Lung microvascular endothelial cell (primary cell): ENCODE data around the gene COL9A2. TPM values are rescaled to one million over a fixed set of nuclear protein-coding genes. Genes with fewer than 3 reads are reported as not detected.
"Not testable (repeated sequence)": the region's sequence is repeated elsewhere in the genome, so short reads cannot be mapped to it uniquely, and the experiment has no call there.

Experiments used
- DNase-seq, 2 donors: peaks; one replicate each; pipeline versions ENCODE4 v3.0.0 to v3.0.0-alpha.2; 2010; ENCODE audit warnings: low read depth in 2 of 2
- total RNA-seq: library from RNA; depleted of rRNA; stranded (reverse); fragments of >200 nt; gene quantifications from 2 replicates; pipeline ENCODE4 v1.2.1, GENCODE V29; 2014

COL9A2 gene
- total RNA-seq = 0.22 and 0.79 TPM in 2 replicates

DNA sequence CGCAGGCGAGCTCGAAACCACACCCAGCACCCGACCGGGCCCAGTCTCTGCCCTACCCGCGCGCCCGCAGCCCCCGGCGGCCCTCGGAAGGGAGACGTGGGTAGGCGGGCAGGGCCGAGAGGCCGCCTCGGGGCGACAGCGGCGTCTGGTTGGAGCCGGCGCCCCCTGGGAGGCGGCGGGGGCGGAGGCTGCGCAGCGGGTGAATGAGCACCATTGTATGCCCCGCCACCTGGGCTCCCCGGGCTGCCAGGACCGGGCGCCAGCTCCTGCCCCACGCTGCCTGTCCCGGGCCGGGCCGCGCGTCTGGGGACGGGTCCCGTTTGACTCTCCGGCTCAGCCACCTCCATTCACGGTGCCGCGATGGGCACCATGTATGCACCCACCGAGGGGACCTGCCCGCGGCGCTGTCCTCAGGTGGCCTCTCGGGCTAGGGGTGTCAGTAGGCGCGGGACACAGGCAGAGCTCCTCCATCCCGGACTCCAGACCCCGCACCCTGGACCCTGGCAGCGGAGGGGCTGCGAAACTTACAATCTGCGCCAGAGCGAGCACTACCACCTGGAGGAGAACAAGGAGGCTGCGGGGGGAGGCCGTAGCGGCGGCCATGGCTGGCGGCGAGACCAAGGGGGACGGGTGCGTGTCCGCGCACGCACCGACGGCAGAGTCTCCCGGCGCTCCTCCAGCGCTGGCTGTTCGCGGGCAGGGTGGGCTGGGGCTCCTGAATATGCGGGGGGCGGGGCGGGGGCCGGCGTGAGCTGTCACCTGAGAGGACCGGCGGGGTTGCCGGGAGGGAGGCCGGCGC, at the start of gene COL9A2:
Gene COL9A2 (minus strand): TSS at position 692 of the 799 bp plus-strand sequence. CDS start 89 bp downstream, at position 603.
- no peak for DNase-seq

DNA sequence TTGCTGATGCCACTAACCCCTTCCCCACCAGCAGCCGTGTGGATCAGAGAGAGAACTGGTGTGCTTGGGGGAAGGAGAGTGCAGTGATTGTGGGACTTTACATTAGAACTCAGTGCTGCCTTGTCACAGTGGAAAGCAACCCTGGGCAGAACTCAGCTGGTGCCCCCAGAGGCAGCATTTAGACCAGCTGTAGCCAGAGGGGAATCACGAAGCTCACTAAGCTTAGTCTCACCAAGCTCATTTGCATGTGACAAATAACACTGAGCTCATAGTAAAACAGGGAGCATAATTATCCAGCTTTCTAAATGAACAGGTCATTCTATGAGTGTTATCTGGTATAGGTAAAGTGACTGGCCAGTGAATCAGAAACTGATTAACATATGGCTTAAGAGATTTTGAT, 46.6 kb upstream of the COL9A2 start:
- DNase-seq = peak in 1 of 2 donors; percentile 21

DNA sequence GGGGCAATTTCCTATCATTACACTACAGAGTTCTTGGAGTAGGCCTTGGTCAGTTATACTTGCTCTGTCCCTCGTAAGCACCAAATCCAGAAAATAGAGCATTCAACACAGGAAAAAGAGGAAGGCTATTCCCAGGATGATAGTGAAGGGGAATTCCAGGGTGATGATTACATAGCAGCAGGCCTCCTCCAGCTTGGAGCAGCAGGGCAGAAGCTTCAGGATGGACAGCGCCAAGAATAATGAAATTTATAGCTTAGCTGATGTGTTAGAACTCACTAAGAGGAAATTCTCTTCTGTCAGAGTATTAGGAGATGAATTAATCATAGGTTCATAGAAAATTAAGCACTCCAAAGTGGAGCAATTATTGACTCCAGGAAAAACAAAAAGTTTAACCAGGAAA, 45.6 kb upstream of the COL9A2 start:
- peak; percentile 70 to 75 for DNase-seq

DNA sequence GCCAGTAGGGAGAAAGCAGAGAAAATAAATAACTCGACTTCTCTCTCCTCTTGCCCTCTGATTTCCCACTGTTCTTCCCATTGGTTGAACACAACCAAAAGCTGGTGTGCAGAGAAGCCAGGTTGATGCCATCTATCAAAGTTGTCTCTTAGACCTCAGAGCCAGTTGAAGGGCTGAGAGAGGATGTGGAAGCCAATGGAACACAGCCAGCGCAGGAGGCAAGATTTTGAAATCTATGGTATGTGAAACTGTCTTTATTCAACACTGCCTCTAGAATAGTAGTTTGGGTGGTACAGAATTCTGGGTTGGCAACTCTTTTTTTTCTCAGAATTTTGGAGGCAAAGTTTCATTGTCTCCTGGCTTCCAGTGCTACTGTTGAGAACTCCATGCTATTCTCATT, 45.1 kb upstream of the COL9A2 start:
- no peak for DNase-seq

DNA sequence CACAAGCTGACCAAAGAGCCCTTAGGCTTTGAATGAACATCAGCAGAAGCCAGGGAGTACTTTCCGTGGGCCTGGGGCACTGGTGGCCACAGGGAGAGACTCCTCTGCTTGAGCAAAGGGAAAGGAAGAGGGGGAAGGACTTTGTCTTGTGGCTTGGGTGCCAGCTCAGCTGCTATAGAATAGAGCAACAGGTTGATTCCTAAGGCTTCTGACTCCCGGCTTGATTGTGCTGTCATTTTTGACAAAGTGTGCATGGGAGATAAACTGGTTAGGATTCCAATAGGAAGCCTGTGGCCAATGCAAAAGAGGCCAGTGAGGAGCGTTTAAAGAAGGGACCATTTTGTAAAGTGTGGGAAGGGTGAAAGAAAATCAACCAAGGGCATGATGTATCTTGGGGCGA, 44.6 kb upstream of the COL9A2 start:
- DNase-seq = no peak

DNA sequence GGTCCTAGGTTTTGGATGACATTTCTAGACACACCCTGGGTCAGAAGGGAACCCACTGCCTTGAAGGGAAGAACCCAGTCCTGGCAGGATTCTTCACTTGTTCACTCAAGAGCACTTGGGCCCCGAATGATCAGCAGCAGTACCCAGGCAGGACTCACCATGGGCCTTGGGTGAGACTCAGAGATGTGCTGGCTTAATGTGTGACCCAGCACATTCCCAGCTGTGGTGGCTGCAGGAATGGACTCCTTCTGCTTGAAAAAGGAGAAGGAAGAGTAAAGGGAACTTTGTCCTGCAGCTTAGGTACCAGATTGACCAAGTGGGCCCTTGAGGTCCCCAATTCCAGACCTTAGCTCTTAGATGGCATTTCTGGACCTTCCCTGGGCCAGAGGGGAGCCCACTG, 44.1 kb upstream of the COL9A2 start:
- DNase-seq = no peak

DNA sequence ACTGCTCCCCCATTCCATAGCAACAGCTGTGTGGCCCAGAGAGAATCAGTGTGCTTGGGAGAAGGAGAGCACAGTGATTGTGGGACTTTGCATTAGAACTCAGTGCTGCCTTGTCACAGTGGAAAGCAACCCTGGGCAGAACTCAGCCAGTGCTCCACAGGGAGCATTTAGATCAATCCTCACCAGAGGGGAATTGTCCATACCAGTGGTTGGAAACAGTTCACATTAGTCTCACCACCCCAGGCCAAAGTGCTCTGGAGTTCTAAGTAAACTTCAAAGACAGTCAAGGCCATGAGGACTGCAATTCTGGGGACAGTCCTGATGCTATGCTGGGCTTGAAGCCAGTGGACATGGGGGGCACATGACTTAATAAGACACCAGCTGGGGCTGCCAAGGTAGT, 43.5 kb upstream of the COL9A2 start:
- DNase-seq = no peak

DNA sequence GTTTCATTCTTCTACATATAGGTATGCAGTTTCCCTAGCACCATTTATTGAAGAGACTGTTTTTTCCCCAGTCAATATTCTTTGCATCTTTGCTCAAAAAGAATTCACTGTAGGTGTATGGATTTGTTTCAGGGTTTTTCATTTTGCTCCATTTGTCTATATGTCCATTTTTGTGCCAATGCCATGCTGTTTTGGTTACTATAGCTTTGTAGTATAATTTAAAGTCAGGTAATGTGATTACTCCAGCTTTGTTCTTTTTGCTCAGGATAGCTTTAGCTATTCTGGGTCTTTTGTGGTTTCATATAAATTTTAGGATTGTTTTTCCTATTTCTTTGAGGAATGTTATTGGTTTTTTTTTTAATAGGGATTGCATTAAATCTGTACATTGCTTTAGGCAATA, 40.5 kb upstream of the COL9A2 start:
- no peak for DNase-seq

DNA sequence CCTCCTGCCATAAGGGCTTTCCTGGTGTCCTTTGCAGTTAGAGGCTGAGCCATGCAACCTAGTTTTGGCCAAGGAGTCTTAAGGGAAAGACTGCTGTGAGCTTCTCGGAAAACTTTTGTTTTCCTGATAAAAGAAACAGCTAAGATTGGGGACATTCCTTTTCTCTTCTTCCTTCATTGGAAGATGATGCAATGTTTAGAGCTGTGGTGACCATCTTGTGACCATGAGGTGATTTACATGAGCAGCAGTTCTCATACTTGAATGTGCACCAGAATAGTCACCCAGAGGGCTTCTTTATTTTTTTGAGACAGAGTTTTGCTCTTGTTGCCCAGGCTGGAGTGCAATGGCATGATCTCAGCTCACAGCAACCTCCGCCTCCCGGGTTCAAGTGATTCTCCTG, 36.0 kb upstream of the COL9A2 start:
- DNase-seq = no peak

DNA sequence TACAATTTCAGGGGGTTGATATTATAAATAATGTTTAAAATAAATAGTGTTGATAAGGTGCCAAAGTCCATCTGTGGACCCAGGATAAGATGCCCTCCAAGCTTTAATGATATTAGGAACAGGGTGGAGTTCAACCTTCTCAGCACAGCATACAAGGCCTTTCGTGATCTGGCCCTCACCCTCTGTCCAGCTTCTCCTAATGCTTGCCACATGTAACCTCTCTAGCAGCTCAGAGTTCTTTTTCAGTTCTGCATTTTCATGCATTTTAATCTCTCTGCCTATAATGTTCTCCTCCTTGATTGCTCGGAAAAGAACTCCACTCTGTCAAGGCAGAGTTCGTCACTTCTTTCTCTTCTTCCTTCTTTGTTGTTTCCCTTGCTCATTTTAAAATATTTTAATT, 35.0 kb upstream of the COL9A2 start:
- DNase-seq = no peak

DNA sequence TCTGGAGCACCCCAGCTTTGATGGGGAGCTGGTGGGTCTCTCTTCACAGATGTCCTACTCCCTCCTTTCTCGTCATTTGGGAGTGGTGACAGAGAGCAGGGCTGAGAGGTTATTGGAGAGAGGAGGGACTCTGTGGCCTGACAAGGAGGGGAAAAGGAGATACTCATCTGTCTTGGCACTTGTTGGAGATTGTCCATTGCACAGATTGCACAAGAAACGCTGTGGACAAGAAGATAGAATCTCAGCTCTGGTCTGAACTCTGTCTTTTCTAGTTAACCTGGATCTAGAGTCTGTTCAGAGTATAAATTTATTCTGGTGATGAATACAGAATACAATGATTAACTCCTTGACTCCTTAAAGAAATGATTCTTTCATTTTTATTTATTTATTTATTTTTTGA, 34.0 kb upstream of the COL9A2 start:
- no peak for DNase-seq

DNA sequence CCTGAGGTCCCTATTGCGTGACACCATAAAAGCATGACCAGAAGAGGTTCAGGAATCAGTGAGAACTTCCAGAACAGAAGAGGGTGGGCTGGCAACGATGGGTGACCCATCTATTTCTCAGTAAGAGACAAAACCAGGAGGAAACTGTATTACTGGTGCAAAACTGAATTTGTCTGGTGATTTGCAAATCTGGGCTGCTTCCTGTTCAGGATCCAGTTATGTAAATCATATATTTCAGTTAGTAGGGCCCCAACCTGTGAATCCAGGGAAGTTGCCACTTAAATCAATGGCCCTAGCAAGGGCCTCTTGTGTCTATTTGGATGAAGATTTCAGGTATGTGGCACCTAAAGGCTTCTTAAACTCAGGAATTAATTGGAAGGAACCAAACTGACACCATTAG, 33.3 kb upstream of the COL9A2 start:
- DNase-seq = no peak

DNA sequence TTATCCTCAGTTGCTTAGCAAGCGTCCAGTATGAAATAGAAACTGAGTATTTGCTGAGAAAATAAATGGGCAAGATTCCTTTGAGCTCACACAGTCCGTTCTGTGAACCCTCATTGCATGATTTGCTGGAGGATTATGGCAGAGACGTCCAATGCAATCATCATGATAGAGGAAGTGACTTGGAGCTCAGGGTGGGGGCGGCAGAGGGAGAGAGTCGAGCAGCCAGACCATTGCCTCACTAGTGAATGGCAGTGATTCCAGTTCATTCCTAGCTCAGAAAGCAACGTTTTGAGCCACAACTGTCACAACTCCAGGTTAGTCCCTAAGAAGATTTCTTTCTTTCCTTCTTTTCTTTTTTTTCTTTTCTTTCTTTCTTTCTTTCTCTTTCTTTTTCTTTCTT, 27.5 kb upstream of the COL9A2 start:
- DNase-seq = peak; percentile 36 to 67

DNA sequence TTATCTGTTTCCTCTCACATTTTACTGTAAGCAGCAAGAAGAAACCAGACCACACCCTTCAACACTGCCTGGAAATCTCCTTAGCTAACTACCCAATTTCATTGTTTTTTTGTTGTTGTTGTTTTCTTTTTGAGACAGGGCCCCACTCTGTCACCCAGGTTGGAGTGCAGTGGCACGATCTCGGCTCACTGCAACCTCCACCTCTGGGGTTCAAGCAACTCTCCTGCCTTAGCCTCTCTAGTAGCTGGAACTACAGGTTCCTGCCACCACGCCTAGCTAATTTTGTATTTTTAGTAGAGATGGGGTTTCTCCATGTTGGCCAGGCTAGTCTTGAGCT, 25.3 kb upstream of the COL9A2 start:
- not testable (repeated sequence) for DNase-seq

DNA sequence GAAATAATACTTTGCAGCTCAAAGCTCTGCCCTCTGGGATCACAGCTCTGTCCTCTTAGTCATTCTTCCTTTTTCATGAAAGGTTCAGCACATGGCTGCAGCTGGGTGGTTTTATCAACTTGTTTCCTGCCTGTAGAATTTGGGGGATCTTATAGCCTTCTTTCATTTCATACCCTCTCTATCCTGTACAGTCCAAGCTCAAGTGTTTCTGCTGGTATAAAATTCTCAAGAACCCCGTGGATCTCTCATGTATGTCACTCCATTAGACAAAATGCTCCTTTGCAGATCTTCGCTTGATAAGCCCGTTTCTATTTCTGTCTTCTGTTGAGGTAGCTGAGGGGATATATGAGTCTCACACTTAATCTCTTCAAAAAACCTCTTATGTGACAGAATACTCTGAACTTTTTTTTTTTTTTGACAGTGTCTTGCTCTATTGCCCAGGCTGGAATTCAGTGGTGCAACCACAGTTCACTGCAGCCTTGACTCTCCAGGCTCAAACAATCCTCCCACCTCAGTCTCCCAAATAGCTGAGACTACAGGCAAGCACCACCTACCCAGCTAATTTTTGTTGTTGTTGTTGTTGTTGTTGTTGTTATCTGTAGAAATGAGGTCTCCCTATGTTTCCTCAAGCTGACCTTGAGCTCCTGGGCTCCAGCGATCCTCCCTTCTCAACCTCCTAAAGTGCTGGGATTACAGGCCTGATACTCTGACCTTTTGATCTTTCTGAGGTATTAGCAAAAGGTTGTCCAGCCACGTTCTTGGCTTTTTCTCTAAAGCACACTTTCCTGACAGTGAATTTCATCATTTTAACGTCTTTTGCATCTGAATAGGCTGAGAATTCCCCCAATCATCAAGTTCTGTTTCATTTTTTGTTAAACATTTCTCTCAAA, 24.6 kb upstream of the COL9A2 start:
- no peak for DNase-seq

DNA sequence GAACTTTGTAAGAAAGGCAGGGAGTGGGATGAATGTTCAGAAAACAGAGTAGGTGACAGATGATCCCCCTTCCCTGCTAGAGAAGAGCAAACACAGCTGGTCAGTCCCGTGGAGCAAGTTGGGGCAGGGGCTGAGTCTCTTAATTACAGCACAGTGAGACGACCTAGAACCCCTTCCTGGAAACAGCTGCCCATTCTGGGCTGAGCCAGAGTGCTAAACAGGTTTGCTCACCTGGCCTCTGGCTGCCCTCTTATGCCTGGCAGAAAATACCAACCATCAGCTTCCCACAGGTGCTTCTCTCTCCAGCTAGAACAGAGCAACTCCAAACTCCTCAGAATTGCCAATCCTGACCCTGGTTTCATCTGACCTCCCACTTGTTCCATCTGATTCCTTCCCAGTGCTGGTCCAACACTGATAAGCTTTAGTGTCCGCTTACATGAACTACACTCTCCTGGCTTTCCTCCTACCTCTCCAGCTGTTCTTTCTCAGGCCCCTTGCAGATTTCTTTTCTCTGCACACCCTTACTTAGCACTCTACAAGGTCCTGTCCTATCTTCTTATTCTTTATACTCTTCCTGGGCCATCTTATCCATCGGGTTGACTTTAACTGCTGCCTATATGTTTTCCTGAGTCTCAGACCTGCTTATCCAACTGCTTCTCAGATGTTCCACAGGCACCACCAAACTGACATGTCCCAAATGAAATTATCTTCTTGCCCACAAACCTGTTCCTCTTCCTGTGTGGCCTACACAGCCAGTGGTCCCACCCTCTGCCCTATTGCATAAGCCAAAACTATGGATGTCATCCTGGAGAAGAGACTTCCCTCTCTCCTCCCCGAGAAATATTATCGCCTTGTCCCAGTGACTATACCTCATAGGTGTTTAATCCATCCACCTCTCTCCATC, 22.6 kb upstream of the COL9A2 start:
- no peak for DNase-seq

DNA sequence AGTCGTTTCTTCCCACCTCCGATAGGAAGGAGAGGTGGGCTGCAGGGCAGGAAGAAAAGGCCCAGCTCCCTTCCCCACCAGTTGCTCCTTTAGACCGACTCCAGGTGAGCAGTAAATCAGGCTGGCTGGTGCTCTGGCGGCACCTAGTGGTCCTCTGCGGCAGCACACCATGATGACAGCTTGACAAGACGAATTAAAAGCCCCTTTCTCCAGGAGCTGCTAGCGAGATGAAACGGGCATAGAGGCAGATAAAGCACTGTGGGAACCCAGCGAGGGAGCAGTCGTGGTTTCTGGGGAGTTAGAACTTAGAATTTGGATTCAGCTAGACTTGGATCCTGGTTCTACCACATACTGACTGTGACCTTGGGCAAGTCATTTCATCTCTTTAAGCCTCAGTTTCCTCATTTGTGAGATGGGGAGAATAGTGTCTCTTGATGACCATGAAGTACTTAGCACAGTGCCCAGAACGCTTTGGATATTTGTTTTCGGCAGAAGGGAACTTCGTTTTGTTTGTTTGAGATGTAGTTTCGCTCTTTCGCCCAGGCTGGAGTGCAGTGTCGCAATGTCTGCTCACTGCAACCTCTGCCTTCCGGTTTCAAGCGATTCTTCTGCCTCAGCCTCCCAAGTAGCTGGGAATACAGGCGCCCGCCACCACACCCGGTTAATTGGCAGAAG, 21.8 kb upstream of the COL9A2 start:
- peak; percentile 79 to 85 for DNase-seq

DNA sequence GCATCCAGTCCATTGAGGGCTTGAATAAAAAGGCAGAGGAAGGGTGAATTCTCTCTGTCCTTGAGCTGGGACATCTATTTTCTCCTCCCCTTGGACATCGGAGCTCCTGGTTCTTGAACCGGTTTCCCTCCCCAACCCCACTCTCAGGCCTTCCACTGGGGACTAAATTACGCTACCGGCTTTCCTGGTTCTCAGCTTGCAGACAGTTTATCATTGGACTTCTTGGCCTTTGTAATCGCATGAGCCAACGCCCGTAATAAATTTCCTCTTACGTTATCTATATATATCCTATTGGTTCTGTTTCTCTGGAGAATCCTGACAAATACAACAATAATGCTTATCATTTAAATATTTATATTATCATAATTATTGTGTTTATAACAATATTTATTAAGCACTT, 20.4 kb upstream of the COL9A2 start:
- no peak for DNase-seq

DNA sequence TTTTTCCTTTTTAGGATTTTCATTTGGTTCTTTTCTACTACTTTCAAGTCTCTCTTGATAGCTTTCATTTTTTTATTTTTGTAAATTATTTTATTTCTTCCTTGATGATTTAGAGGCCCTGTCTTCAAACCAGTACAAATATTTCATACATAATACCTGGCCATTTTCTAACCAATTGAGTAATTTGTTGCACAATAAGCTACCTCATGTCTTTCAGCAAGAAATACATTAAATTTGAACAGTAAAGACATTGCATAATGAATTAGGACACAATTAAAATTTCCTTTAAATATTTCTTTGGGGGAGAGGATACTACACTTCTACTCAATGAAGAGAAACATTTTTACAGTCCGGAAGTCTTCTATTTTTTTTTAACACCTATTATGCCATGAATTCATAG, 15.6 kb upstream of the COL9A2 start:
- DNase-seq = no peak

DNA sequence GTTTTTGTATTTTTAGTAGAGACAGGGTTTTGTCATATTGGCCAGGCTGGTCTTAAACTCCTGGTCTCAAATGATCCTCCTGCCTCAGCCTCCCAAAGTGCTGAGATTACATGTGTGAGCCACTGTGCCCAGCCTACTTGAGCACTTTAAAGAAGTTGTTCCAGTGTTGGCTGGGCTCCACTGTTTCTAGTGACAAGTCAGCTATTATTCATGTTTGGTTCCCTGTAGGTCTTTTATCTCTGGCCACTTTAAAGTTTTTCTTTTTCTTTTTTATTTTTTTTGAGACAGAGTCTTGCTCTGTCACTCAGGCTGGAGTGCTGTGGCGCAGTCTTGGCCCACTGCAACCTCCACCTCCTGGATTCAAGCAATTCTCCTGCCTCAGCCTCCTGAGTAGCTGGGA, 14.3 kb upstream of the COL9A2 start:
- DNase-seq = not testable (repeated sequence)

DNA sequence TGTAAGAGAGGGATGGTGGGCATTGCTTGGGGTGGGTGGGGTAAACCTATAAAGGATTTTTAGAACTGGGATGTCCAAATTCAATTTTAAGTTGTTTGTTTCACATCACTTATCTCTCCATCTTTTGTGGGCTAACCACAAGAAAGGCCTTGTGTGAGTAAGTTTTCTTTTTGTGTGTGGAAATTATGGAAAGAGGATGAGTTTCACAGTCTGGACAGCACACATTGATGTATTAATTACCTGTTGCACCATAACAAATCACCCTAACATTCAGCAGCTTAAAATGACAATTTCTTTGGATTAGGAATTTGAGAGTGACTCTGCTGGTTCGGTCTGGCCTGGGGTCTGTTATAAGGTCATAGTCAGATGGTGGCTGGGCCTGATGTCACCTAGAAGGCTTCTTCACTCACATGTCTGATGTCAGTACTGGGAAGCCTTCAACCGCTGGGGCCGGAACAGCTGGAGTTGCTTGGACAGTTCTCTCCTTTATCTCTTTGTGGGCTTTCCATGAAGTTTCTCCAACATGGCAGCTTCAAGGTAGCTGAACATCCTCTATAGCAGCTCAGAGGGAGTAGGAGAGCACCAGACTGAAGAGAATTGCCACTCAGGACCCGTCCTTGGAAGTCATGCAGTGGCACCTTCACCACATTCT, 2.0 kb upstream of the COL9A2 start:
- no peak for DNase-seq
